ENCODE results near the gene DEPDC7. TPM values are rescaled to one million over a fixed set of nuclear protein-coding genes. Genes with fewer than 3 reads are reported as not detected.

DEPDC7 gene
- total RNA-seq, 6 donors from 2014 or later = 0.49 to 1.6 (median 1.0) TPM; not detected in 1

- Histone ChIP-seq H3K9me3 (no peaks in the 10 kb centered on the region), H3K4me3 (no peak overlapping the region), H3K4me1 (peaks cover 0 to 18% (median 11%) of the 10 kb centered on the region in 4 donors), H3K27me3 (peaks cover 0 to 3% (median 0%) of the 10 kb centered on the region in 4 donors), H3K36me3 (no peaks in the 10 kb centered on the region), H3K27ac (no peak overlapping the region)
- WGBS, 2 donors = 76 to 85% methylated on average over 6 of the region's 6 CpGs
- ATAC-seq (ENCODE audit: low FRiP score in 2 of 2) (no peak), DNase-seq (no peak)
- TF ChIP-seq POLR2AphosphoS5 (IDR thresholded peaks at IDR 0.05) = no peak
- no peak for TF ChIP-seq POLR2A (IDR thresholded peaks at IDR 0.05)
- TF ChIP-seq EP300 (IDR thresholded peaks at IDR 0.05) = no peak
- no peak for TF ChIP-seq CTCF (IDR thresholded peaks at IDR 0.05)
These were observed 3.2 kb downstream of the DEPDC7 start for GRCh38 chr11:33018840-33019239.

DNA sequence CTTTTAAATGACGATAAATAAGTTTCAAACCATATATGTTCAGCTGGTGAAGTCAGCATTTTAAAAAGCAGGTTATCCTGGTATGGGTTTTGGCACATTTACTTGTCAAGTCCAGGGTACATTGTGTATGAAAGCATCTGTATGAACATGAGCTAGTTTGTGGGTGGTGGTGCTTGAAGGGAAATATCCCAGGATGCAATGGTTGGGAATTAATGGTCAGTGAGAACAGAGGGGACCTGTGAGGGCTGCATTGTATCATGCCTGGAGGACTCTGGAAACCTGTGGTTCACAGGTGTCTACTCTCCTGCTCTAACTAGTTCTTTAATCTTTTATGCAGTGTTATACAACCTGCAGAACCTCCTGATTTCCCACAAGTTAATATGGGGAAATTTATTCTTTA, 5.8 kb downstream of the DEPDC7 start:
- ATAC-seq (ENCODE audit: low FRiP score in 2 of 2) (no peak), DNase-seq (no peak)
- no peaks in the 10 kb centered on the region for H3K36me3 ChIP-seq
- no peaks in the 10 kb centered on the region for H3K9me3 ChIP-seq
- H3K4me3 ChIP-seq = no peak overlapping the region
- H3K27ac ChIP-seq = no peak overlapping the region
- whole genome bisulfite sequencing, 2 donors = 96% methylated on average over 1 of the region's 1 CpG
- H3K4me1 ChIP-seq = peaks cover 0 to 6% (median under 1%) of the 10 kb centered on the region in 4 donors
- TF ChIP-seq CTCF (IDR thresholded peaks at IDR 0.05) (no peak), EP300 (IDR thresholded peaks at IDR 0.05) (no peak), POLR2A (IDR thresholded peaks at IDR 0.05) (no peak), POLR2AphosphoS5 (IDR thresholded peaks at IDR 0.05) (no peak)
- no peaks in the 10 kb centered on the region for H3K27me3 ChIP-seq

DNA sequence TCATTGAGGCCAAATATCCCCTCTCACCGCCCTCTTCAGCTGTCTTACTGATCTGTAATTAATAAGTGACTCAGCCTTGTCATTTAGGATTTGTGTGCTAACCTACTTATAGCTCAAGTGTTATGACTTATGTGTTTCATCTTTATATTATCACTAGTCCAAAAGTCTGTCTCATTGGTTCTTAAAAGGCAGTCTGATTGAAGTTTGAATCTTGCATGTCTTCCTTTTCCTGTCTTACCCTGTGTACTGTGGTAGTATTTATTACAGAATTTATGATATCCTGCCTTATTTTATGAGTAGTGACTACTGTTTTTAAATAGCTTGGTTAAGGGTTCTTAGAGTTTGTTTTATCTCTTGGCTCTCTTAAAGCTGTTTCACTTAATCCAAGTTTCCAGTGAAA, 6.3 kb downstream of the DEPDC7 start:
- ATAC-seq (ENCODE audit: low FRiP score in 2 of 2) (no peak), DNase-seq (no peak)
- no peak overlapping the region for H3K27ac ChIP-seq
- H3K4me3 ChIP-seq = no peak overlapping the region
- no peak for TF ChIP-seq CTCF (IDR thresholded peaks at IDR 0.05)
- no peaks in the 10 kb centered on the region for H3K36me3 ChIP-seq
- WGBS, 2 donors = 33 to 91% methylated on average over 1 of the region's 1 CpG
- no peaks in the 10 kb centered on the region for H3K27me3 ChIP-seq
- peaks cover 0 to 2% (median 0%) of the 10 kb centered on the region in 4 donors for H3K4me1 ChIP-seq
- H3K9me3 ChIP-seq = no peaks in the 10 kb centered on the region

DNA sequence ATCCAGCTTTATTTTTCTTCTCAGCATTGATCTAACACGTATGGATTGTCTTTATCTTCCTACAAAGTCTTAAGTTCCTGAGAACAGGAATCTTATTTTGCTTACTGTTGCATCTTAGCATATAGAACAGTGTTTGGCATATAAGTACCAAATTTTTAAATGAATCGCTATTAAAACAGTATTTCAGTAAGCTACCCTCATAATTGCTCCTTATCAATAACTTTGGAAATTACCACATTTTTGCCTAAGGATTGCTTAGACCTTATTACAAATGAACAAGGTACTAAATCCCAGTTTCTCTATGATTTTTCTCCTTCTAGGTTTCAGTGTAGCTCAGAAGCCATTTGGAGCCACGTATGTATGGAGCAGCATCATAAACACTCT, 9.7 kb downstream of the DEPDC7 start:
- WGBS, 2 donors = 88 to 93% methylated on average over 3 of the region's 3 CpGs
- Histone ChIP-seq H3K9me3 (no peaks in the 10 kb centered on the region), H3K27me3 (no peaks in the 10 kb centered on the region), H3K27ac (no peak overlapping the region), H3K4me3 (no peak overlapping the region), H3K4me1 (no peaks in the 10 kb centered on the region), H3K36me3 (no peaks in the 10 kb centered on the region)
- DNase-seq = no peak
- TF ChIP-seq POLR2A (IDR thresholded peaks at IDR 0.05) (no peak), CTCF (IDR thresholded peaks at IDR 0.05) (no peak), POLR2AphosphoS5 (IDR thresholded peaks at IDR 0.05) (no peak), EP300 (IDR thresholded peaks at IDR 0.05) (no peak)
- ATAC-seq (ENCODE audit: low FRiP score in 2 of 2) = no peak

GRCh38 chr11:33027233-33027632, 11.6 kb downstream of the DEPDC7 start:
- TF ChIP-seq EP300 (IDR thresholded peaks at IDR 0.05) = no peak
- no peak for TF ChIP-seq POLR2A (IDR thresholded peaks at IDR 0.05)
- TF ChIP-seq CTCF (IDR thresholded peaks at IDR 0.05) = no peak
- TF ChIP-seq POLR2AphosphoS5 (IDR thresholded peaks at IDR 0.05) = no peak
- Histone ChIP-seq H3K36me3 (no peaks in the 10 kb centered on the region), H3K4me1 (no peaks in the 10 kb centered on the region), H3K27ac (no peak overlapping the region), H3K27me3 (no peaks in the 10 kb centered on the region), H3K4me3 (no peak overlapping the region), H3K9me3 (no peaks in the 10 kb centered on the region)
- no peak for DNase-seq
- ATAC-seq (ENCODE audit: low FRiP score in 2 of 2) = no peak
- 89 to 97% methylated on average over 2 of the region's 2 CpGs for WGBS, 2 donors

Data from upper lobe of left lung (tissue), 6 donors.